HG03571 (cell line): ENCODE measurements around the gene POLR1A.

Experiments used
- ATAC-seq: cut with Tn5 transposase; IDR thresholded peaks from one replicate; pipeline ENCODE4 v1.9.1; 2021; ENCODE audit not compliant: unreplicated experiment

POLR1A gene

DNA sequence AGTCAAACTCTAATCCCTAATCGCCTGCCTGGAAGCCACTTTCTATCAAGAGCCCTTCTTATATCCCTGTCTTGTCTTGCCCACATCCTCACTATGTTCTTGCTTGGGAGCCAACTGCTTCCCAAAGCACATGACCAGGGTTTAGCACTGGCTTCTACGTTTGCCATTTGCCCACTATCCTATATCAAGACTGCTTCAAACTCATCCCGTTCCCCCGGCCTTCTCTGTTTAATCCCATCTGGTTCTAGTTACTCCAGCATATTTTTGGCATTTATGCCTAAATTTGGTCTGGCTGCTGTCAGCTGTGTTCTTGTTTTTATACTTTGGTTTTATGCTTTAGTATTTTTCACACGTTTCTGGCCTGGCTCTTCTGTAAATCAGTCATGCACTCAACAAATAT, 40.2 kb downstream of the POLR1A start:
- no peak for ATAC-seq

- ATAC-seq = no peak
Measured at GRCh38 chr2:86064006-86064405, 41.7 kb downstream of the POLR1A start.

GRCh38 chr2:86062043-86062442, 43.6 kb downstream of the POLR1A start:
- ATAC-seq = no peak

DNA sequence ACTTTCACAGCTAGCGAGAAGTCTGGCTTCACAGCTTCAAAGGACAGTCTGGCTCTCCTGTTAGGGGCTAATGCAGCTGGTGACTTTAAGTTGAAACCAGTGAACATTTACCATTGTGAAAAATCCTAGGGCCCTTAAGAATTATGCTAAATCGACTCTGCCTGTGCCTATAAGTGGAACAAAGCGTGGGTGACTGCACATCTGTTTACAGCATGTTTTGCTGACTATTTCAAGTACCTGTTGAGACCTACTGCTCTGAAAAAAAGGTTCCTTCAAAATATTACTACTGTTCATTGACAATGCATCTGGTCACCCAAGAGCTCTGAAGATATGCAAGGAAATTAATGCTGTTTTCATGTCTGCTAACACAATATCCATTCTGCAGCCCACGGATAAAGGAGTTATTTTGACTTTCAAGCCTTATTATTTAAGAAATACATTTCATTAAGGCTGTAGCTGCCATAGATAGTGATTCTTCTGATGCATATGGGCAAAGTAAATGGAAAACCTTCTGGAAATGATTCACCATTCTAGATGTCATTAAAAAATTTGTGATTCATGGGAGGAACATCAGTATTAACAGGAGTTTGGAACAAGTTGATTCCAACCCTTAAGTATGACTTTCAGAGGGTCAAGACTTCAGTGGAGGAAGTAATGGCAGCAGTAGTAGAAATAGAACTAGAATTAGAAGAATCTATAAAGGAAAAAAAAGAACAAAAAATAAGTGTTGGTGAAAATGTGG, 48.9 kb downstream of the POLR1A start:
- no peak for ATAC-seq

DNA sequence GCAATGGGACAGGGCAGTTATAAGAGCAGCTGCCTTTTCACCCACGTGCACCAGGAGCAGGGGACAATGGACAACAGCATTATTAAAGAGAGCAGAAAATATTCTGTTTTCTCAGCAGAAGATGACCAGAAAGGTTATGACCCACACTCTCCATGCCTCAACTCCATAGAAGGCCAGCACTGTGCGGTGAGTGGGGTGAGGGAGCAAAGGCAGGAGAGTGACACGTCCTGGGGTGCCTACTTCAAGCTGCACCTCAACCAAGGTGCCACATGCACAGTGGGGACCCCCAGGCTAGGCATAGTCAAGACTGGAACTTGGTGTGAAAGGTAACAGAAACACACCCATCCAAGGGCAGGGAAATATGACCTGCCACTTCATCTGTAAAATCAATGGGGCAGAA, 50.4 kb downstream of the POLR1A start:
- ATAC-seq = no peak

- no peak for ATAC-seq
Measured at GRCh38 chr2:86054535-86055082, 51.1 kb downstream of the POLR1A start.

DNA sequence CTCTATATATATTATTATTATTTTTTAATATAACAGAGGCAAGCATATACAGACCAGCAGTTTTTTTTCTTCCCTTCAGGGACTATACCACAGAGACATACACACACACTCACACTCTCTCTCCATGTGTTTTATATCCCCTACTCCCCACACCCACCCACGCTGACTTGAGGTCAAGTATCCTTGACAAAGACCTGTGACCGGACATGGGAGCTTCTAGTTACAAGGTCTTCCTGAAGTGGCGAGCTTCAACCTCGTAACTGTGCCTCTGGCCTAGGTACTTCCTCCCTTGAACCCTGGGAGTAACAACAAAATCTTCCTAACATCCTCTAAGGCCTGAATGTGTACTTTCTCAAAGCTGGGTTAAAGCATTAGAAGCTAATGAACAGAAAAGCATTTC, 52.5 kb downstream of the POLR1A start:
- no peak for ATAC-seq

DNA sequence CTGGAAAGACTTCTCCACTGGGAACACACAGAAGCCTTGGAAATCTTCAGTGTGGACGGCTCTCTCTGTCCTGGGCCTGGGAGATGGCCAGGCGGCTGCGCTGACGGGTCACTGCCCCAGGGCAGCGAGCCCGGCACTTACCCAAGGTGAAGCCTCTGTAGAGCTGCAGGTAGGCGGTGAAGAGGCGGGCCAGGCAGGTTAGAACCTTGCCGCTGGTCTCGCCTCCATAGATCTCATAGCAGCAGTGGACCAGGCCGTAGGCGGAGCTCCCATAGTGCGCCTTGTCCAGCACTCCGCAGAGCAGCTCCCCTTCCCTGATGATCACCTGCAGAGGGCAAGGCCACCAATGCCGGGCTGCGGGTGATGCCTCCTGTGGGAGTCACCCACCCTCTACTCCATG, 53.0 kb downstream of the POLR1A start:
- no peak for ATAC-seq

- no peak for ATAC-seq
Measured at GRCh38 chr2:86052265-86052664, 53.4 kb downstream of the POLR1A start.

GRCh38 chr2:86050301-86050700, 55.4 kb downstream of the POLR1A start:
- ATAC-seq = no peak

DNA sequence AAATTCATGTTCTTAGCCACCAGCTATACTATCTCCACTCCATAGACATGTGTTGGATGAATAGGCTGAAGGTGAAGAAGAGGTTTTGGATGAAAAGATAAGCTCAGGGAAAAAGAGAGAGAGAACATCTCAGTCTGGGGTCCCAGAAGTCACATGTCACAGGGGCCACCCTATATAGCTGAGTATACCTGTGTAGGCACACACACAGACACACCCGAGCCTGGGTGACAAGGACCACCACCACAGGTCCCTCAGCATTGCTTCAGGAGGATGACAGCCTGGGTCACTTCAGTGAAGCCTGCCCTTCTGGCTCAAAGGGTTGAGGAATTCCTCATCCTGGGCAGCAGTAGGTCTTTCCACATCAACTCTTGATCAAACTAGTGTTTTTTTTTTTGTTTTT, 56.2 kb downstream of the POLR1A start:
- no peak for ATAC-seq

- no peak for ATAC-seq
Measured at GRCh38 chr2:86048888-86049287, 56.8 kb downstream of the POLR1A start.

DNA sequence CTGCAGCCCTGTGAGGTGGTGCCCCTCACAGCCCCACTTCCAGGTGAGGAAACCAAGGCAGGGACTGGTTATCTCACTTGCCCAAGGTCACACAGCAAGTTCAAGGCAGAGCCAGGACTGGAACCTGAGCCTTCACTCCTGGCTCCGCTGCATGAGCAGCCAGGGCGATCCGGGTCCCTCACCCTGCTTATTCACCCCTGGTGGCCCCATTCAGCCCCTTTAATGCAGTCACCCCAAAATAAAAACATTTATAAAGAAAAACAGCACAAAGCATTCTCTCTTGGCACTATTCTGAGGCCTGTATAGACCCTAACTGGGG, 57.3 kb downstream of the POLR1A start:
- ATAC-seq = no peak

GRCh38 chr2:86047575-86048382, 57.9 kb downstream of the POLR1A start:
- ATAC-seq = no peak

DNA sequence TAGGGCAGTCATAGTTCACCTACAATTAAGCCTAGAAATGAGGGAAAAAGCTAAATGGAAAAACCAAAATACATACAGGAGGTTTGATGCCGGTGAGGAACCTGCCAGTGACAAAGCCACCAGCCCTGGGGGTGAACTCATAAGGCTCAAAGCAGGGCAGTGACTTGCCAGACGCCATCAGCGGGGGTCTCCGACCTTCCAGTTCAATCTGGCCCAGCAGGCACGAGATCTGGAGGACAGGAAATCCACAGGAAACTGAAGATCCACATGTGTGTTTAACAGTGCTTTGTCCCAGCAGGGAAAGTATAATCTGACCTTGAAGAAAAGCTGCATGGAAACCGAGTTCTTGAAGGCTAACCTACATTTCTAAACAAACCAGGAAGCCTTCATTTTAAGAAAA, 60.1 kb downstream of the POLR1A start:
- no peak for ATAC-seq

GRCh38 chr2:86044614-86045013, 61.1 kb downstream of the POLR1A start:
- no peak for ATAC-seq

DNA sequence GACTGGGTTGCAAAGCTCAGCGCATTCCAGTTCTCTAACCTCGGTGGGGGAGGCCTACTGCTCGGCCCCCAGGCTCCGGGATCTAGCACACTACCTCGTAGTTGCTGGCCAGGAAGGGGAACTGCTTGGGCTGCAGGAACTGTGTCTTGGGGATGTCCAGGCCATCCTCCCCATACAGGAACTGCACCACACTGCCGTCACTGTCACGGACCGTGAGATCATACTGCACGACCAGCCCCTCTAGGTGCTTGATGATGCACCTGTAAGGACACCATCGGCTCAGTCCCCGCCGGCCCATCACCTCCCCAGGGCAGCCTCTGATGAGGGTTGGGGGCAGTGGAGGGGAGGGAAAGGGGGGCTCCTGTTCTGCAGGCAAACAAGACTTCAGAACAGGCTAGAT, 61.6 kb downstream of the POLR1A start:
- no peak for ATAC-seq

GRCh38 chr2:86042256-86043168, 63.2 kb downstream of the POLR1A start:
- ATAC-seq = no peak

- ATAC-seq = no peak
Measured at GRCh38 chr2:86039963-86040655, 65.6 kb downstream of the POLR1A start.

GRCh38 chr2:86039178-86039962, 66.3 kb downstream of the POLR1A start:
- no peak for ATAC-seq
